NCI-H128 (cell line): ENCODE results near the gene FLT4.
"Not testable (repeated sequence)": the region's sequence is repeated elsewhere in the genome, so short reads cannot be mapped to it uniquely, and the experiment has no call there.

ENCODE experiments used
- DNase-seq: peaks from one replicate; lab custom pipeline; 2025; ENCODE audit not compliant: unreplicated experiment; lab: John Stamatoyannopoulos, UW

FLT4 gene

DNA sequence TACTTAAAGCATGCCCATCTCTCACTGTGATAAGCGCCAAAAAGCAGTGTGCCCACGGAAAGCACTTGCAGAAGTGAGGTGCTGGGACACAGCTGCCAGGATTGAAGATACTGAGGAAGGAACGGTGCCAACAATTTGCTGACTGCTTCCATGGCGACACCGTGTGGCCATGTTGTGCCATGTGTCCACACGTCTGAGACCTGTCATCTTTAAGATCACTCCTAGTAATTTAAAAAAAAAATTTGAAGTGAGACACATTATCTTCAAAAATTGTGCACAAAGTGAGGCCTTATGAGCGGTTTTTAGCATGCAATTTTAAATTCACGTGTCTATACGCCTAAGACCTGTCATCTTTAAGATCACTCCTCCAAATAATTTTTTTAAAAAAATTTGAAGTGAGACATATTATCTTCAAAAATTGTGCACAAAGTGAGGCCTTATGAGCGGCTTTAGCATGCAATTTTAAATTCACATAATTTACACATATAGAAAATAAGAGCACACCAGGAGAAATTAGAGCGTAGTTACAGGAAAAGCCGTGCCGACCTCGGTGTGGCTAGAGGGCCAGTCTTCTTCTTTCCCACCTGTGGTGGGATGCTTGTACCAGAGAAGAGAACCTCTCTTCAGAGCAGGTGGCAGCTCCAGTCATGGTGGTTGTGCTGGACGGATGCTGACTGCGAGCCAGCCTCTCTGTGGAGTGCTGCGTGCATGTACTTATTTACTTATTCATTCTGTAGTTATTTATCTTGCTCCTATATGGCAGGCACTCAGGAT is 21.4 kb upstream of the FLT4 start:
- DNase-seq, result no peak

GRCh38 chr5:180670157-180670556 is 20.8 kb upstream of the FLT4 start:
- DNase-seq, result no peak

DNA sequence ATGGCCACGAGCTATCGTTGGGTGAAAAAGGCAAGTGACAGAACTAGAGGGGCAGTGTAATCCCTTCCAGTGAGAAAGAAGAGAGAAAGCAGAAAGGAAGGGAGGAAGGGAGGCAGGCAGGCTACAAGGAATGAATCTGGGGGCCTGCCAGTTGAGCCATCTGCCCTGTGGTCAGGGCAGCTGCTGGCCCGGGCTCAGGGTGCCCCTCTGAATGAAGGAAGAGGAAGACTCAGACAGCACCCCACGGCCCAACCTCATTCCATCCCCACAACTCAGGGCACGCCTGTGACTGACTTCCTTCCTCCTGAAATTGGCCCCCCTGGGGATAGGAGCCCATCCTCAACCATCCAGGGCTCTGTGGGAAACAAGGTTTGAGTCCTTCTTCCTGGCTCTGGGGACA is 20.3 kb upstream of the FLT4 start:
- no peak for DNase-seq

GRCh38 chr5:180668835-180669596 is 19.6 kb upstream of the FLT4 start:
- DNase-seq, result no peak

DNA sequence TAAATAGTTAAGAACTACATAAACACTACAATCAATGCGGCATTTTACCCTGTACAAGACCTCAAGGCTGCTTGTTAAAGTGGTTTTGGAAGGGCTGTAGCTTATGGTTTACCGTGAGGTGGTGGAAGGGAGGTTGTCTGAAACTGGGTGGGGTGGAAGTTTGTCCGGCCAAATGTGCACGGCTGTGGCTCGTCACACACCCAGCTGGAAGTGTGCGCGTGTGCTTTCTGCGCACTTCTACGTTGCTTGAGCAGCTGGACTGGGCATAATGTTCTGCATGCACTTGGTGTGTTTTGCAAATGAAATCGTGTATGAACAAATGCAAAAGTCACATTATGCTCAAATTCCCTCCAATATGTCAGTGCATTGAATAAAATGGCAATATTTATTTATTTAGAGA is 17.4 kb upstream of the FLT4 start:
- no peak for DNase-seq

DNA sequence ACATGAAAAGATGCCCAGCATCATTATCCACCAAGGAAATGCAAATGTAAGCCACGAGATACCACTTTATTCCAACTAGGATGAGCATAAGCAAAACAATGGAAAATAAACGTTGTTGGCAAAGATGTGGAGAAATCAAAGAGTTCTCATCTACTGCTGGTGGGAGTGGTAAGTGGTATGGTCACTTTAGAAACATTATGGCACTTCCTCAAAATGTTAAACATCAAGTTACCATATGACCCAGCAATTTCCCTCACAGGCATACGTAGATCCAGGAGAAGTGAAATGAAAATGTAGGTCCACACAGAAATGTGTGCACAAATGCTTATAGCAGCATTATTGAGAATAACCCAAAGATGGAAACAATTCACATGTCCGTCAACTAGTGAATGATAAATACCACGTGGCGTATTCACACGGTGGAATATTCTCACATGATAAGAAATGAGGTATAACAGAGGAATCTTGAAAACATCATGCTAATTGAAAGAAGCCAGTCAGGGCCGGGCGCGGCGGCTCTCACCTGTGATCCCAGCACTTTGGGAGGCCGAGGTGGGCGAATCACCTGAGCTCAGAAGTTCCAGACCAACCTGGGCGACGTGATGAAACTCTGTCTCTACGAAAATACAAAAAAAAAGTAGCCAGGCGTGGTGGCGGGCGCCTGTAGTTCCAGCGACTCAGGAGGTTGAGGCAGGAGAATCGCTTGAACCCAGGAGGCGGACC is 16.4 kb upstream of the FLT4 start:
- DNase-seq, result no peak

DNA sequence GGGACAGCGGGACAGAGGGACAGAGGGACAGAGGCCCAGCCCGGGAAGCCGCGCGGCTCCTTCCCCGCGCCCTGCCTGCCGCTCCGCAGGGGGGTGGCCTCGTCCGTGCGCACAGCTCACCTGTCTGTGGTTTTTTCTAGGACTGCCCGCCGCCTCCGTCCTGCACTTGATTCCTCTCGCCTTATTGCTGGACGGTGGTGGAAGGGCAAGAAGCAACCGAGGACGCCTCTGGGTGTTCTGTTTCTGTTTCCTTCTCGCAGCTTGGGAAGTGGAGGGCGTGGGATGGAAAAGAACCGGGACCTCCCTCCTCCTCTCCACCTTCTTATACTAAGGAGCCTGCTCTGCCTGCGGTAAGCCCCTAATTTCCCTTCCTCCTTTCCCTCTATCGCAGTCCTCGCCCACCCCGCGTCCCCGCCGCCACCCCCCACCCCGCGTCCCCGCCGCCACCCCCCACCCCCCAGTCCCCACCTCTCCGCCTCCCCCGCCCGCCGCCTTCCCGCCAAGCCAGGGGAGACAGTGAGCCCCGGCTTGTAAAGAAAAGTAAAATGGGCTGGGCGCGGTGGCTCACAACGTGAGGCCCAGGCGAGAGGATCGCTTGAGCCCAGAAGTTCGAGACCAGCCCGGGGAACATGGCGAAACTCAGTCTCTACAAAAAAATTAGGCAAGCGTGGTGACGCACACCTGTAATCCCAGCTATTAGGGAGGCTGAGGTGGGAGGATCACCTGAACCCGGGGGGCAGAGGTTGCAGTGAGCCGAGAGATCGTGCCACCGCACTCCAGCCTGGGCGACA is 9.6 kb upstream of the FLT4 start:
- no peak for DNase-seq

DNA sequence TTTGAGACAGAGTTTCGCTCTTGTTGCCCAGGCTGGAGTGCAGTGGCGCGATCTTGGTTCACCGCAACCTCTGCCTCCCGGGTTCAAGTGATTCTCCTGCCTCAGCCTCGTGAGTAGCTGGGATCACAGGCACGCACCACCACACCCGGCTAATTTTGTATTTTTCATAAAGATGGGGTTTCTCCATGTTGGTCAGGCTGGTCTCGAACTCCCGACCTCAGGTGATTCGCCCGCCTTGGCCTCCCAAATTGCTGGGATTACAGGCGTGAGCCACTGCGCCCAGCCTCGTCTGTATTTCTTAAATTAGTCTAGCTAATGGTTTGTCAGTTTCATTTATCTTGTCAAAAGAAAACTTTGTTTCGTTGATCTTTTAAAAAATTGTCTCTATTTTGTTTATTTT is 5.8 kb upstream of the FLT4 start:
- not testable (repeated sequence) for DNase-seq

DNA sequence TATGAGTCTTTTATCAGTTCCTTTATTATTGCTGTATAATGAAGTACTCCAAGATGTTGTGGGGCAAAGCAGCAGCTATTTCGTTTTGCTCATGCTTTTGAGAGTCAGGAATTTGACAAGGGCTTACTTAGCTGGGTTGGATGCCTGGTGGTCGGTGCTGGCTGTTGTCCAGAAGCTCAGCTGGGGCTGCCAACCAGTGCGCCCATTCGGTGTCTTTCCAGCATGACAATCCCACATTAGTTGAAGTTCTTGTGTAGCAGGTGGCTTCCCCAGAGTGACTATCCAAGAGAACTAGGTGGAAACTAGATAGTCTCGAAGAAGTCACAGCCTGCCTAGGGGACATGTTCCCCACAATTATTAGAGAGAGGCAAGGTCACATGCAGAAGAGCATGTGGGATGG is 3.4 kb upstream of the FLT4 start:
- DNase-seq, result no peak

- no peak for DNase-seq
These were observed 2.9 kb upstream of the FLT4 start for GRCh38 chr5:180652346-180652745.

GRCh38 chr5:180648658-180649296 is 623 bp downstream of the FLT4 start:
- no peak for DNase-seq

DNA sequence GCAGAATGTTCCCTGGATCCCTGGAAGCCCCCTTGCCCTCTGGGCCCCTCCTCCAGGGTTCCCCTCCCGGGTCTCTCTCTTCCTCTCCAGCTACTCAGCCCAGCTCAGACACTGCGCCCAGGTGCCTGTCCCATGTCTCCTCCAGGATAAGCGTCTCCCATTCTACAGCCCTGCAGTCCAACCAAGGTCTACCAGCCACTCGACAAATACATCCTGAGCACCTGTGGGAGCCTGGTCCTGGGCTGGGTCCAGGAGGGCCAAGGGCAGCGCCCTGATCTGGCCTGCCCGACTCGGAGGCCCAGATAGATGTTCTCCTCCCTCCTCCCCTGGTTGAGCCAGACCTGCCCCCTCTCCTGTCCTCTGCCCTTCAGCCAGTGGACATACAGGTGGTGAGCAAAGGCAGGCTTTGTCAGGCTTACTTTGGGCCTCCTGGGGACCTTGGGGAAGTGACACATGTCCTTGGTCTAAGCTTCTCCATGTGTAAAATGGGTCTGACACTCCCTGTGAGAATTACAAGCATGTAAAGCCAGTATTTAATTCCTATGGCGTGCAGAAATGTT is 1.4 kb downstream of the FLT4 start:
- no peak for DNase-seq

GRCh38 chr5:180647465-180647864 is 1.9 kb downstream of the FLT4 start:
- no peak for DNase-seq

GRCh38 chr5:180646963-180647305 is 2.5 kb downstream of the FLT4 start:
- DNase-seq, result no peak

- no peak for DNase-seq
These were observed 3.0 kb downstream of the FLT4 start for GRCh38 chr5:180646289-180646962.

DNA sequence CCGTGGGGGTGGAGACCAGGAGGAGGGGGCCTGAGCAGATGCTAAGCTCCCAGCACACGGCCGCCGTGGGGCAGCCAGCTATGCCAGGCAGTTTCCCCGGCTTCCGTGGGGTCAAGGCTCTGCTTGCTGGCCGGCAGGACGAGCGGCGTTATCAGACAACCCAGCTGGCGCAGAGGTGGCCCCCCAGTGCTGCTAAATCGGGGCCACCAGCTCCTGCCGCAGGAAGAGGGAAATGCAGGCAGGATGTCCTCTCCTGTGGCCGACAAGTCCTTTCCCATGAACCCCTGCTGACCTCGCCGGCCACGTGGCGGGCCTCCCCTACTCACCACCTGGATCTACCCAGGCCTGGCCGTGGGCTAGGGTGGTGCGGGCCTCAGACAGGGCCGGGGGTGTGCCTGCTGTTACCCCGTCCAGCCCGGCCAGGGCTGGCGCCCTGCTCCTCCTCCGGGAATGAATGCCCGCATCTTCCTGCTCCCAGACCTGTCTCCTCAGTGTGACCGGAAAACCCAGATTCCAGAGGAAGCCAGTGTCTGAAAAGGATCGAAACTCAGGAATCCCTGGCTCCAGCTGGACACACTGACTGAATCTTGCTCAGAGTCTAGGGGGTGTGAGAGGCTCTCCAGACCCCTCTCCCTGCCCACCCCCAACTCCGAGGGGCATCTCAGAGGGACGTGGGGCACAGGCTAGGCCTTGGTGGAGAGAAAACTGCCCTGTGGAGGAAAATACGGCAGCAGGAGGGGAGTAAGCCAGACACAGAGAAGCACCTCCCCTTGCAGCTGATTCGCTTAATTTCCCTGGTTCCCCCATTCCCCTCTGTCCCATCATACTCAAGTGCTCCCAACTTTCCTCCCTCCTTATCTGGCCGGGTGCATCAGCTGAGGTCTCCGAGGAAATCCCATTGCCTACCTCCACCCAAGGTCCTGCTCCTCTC is 3.9 kb downstream of the FLT4 start:
- DNase-seq, result no peak

DNA sequence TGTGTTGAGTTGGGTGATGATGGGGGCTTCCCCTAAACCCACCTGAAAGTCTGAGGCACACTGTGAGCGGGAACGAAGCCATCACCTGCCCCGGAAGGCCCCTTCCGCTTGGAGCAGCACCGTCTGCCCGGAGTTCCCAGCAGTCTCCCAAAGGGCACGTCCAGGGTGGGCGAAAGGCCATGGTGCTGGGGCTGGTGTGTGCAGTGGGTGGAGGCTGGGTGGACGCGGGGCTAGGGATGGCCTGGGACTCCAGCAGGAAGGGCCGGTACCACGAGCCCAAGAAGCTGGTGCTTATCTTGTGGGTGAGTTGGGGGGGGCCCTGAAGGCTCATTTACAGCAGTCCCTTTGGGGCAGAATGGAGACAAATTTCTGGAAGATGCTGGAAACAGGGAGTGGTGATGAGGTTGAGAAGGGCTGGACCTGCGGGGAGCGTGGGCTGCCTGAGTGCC is 4.6 kb downstream of the FLT4 start:
- DNase-seq, result no peak

DNA sequence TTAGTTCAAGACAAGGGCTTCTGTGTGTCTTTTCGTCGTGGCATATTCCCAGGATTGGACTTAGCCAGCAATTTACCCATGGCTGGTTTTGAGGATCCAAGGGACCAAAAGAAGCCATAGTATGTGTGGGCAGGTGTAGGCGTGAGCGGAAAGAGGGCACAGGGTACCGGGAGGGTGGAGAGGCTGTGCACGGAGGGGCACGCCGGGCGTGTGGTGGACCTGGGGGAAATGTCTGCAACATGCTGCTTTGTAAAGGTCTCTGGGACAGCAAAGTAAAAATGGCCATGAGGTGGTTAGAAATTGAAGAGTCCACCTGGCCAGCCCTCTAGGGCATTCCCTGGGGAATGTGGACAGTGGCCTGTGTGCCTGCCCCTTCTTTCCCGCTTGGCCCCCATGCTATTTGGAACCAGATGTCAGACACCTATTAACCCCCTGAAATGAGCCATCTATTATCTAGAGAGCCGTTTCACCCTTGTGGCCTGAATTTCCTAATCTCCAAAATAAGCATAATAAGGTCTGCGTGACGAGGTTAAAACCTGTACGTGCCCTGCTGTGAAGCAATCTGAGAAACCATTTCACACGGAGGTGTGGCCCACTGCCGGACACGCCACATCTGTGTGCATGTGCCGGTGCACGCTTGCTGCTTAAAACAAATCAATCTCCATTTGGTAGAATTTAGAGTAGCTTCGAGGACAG is 5.1 kb downstream of the FLT4 start:
- no peak for DNase-seq
